CD14-positive monocyte (primary cell): ENCODE data around the gene GAS2L2. TPM values are rescaled to one million over a fixed set of nuclear protein-coding genes. Genes with fewer than 3 reads are reported as not detected.

ENCODE experiments used
- DNase-seq, 3 donors: peaks; one replicate each; pipeline ENCODE4 v3.0.0-alpha.2; 2011 to 2022
- H2AFZ ChIP-seq: 2 replicates; pipeline ENCODE4 v1.6.0; 2012; ENCODE audit warnings: mild to moderate bottlenecking, low read depth, low read length, inconsistent platforms; ENCODE audit not compliant: insufficient read depth, poor library complexity, severe bottlenecking
- H3K27ac ChIP-seq, 2 donors: 1 replicate in 1 of 2; 2 replicates in 1 of 2; pipeline ENCODE4 v1.5.1; 2012 to 2013; ENCODE audit warnings: low read length in 2 of 2, control low read depth in 1 of 2, inconsistent platforms in 1 of 2, low read depth in 1 of 2, mild to moderate bottlenecking in 1 of 2
- H3K27me3 ChIP-seq, 2 donors: one replicate each; pipeline versions ENCODE4 v1.6.0 to v1.6.1; 2011 to 2013; ENCODE audit warnings: low read length in 2 of 2; ENCODE audit not compliant: control insufficient read depth in 2 of 2, insufficient read depth in 2 of 2
- H3K36me3 ChIP-seq, 2 donors: replicated peaks in 1 of 2; 1 replicate in 1 of 2; 2 replicates in 1 of 2; pipeline versions ENCODE4 v1.5.1 to v1.6.1; 2012 to 2013; ENCODE audit warnings: low read length in 2 of 2, control low read depth in 1 of 2, inconsistent platforms in 1 of 2, mild to moderate bottlenecking in 1 of 2; ENCODE audit not compliant: insufficient read depth in 2 of 2, control insufficient read depth in 1 of 2
- H3K4me1 ChIP-seq, 2 donors: 1 replicate in 1 of 2; 2 replicates in 1 of 2; pipeline versions ENCODE4 v1.5.1 to v1.6.1; 2012 to 2013; ENCODE audit warnings: low read length in 2 of 2, control low read depth in 1 of 2, inconsistent platforms in 1 of 2, mild to moderate bottlenecking in 1 of 2, moderate library complexity in 1 of 2; ENCODE audit not compliant: insufficient read depth in 2 of 2, control insufficient read depth in 1 of 2
- H3K4me2 ChIP-seq: replicated peaks from 2 replicates; pipeline ENCODE3; 2012; ENCODE audit warnings: low read length, moderate library complexity, mild to moderate bottlenecking; ENCODE audit not compliant: poor library complexity, severe bottlenecking; ENCODE audit errors: extremely low read depth
- H3K4me3 ChIP-seq, 3 experiments: fragments of 200-600 bp in 1 of 3; sonication (generic) in 1 of 3; replicated peaks in 1 of 3; 1 replicate in 2 of 3; 2 replicates in 1 of 3; pipeline ENCODE4 v1.5.1; 2011 to 2013; ENCODE audit warnings: low read length in 3 of 3, mild to moderate bottlenecking in 3 of 3, control low read depth in 2 of 3, low read depth in 2 of 3, inconsistent platforms in 1 of 3, moderate library complexity in 1 of 3
- H3K79me2 ChIP-seq: 2 replicates; pipeline ENCODE4 v1.6.0; 2012; ENCODE audit warnings: mild to moderate bottlenecking, control low read depth, inconsistent platforms, low read length, moderate library complexity; ENCODE audit not compliant: insufficient read depth
- H3K9ac ChIP-seq: 2 replicates; pipeline ENCODE4 v1.6.0; 2017; ENCODE audit warnings: low read length, mild to moderate bottlenecking; ENCODE audit not compliant: insufficient read depth, poor library complexity, severe bottlenecking
- H3K9me3 ChIP-seq, 2 donors: replicated peaks in 1 of 2; 1 replicate in 1 of 2; 2 replicates in 1 of 2; pipeline versions ENCODE4 v1.5.1 to v1.6.1; 2012 to 2013; ENCODE audit warnings: low read length in 2 of 2, control low read depth in 1 of 2; ENCODE audit not compliant: control insufficient read depth in 1 of 2, insufficient read depth in 1 of 2
- H4K20me1 ChIP-seq: 2 replicates; pipeline ENCODE4 v1.6.0; 2012; ENCODE audit warnings: mild to moderate bottlenecking, low read length, control low read depth, moderate library complexity; ENCODE audit not compliant: insufficient read depth
- H3K27ac Mint-ChIP-seq, 7 donors: one replicate each; pipeline ENCODE4 v1.8.0; 2020; ENCODE audit warnings: mild to moderate bottlenecking in 7 of 7, mixed read lengths in 7 of 7, moderate library complexity in 6 of 7, inconsistent platforms in 2 of 7
- H3K27me3 Mint-ChIP-seq, 3 donors: one replicate each; pipeline ENCODE4 v1.8.0; 2021 to 2022; ENCODE audit warnings: low read depth in 3 of 3, mild to moderate bottlenecking in 3 of 3, mixed read lengths in 3 of 3, moderate library complexity in 3 of 3, inconsistent platforms in 1 of 3
- H3K36me3 Mint-ChIP-seq, 2 donors: one replicate each; pipeline ENCODE4 v1.8.0; 2020; ENCODE audit warnings: mixed read lengths in 2 of 2, inconsistent platforms in 1 of 2, mild to moderate bottlenecking in 1 of 2
- H3K4me1 Mint-ChIP-seq: one replicate; pipeline ENCODE4 v1.8.0; 2020; ENCODE audit warnings: mild to moderate bottlenecking, mixed read lengths
- H3K4me3 Mint-ChIP-seq, 2 donors: one replicate each; pipeline ENCODE4 v1.8.0; 2020; ENCODE audit warnings: mild to moderate bottlenecking in 2 of 2, mixed read lengths in 2 of 2, moderate library complexity in 1 of 2
- H3K9me3 Mint-ChIP-seq, 7 donors: one replicate each; pipeline ENCODE4 v1.8.0; 2020 to 2022; ENCODE audit warnings: mixed read lengths in 7 of 7, mild to moderate bottlenecking in 6 of 7, moderate library complexity in 6 of 7, inconsistent platforms in 2 of 7
- WGBS: methylation state at CpG from one replicate; pipeline ENCODE4 v1.1.5; 2013; ENCODE audit warnings: missing lambda C conversion rate; ENCODE audit not compliant: insufficient coverage; 5-methylcytosine and 5-hydroxymethylcytosine counted together
- intact Hi-C, 2 donors: fragments of 100-400 bp; cut with micrococcal nuclease; formaldehyde crosslinking; loops; one replicate each; pipeline versions ENCODE4 v1.15.0 to v1.15.1; 2023
- polyA plus RNA-seq, 3 donors: library from polyadenylated mRNA; depleted of rRNA in 1 of 3; unstranded in 2 of 3; stranded (reverse) in 1 of 3; fragments of 300-500 nt in 2 of 3; fragments of >200 nt in 1 of 3; fragmentation: Illumina TruSeq in 2 of 3; gene quantifications; 1 replicate in 2 of 3; 2 replicates in 1 of 3; pipeline ENCODE4 v1.2.3, GENCODE V29; 2012 to 2021
- TF ChIP-seq, protein P1 (sequence below): fragments of 200-600 bp; IDR thresholded peaks from one replicate; pipeline ENCODE4 v1.8.0; 2022; ENCODE audit warnings: antibody characterized with exemption, mild to moderate bottlenecking

GAS2L2 gene
- polyA plus RNA-seq, 3 donors: not detected

DNA sequence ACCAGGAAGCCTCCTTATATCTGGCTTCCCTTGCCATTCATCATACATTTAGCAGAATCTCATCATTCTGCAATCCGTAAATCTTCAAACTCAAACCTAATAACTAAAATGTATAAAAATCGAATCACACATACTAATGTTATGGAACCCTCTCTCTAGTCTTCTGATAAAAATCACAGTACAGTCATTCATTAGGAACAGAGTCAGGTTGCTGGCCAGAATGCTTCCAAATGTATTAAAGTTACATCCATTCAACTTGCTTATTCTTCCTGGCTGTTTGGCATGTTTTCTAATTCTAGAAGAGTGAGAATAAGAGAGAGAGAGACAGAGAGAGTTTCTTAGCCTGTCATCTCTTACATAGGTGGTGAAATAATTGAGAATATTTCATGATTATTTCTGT is 38.1 kb downstream of the GAS2L2 start:
- Mint-ChIP-seq H3K4me1 (no peaks in the 10 kb centered on the region), H3K4me3 (no peak overlapping the region), H3K9me3 (no peaks in the 10 kb centered on the region), H3K27me3 (no peaks in the 10 kb centered on the region), H3K36me3 (peaks cover 48 to 54% of the 10 kb centered on the region in 2 donors), H3K27ac (no peak overlapping the region)
- Histone ChIP-seq H3K27ac (no peak overlapping the region), H3K4me1 (no peaks in the 10 kb centered on the region), H3K4me3 (no peak overlapping the region), H3K27me3 (no peaks in the 10 kb centered on the region), H3K9me3 (no peaks in the 10 kb centered on the region), H3K4me2 (no peak overlapping the region), H3K36me3 (peaks cover 79 to 98% of the 10 kb centered on the region in 2 donors), H4K20me1 (no peaks in the 10 kb centered on the region), H2AFZ (no peak overlapping the region), H3K9ac (no peak overlapping the region), H3K79me2 (no peaks in the 10 kb centered on the region)
- WGBS: 100% methylated on average over 2 of the region's 2 CpGs
- intact Hi-C loops: no loop called here
- no peak for DNase-seq
- TF ChIP-seq, protein P1, sequence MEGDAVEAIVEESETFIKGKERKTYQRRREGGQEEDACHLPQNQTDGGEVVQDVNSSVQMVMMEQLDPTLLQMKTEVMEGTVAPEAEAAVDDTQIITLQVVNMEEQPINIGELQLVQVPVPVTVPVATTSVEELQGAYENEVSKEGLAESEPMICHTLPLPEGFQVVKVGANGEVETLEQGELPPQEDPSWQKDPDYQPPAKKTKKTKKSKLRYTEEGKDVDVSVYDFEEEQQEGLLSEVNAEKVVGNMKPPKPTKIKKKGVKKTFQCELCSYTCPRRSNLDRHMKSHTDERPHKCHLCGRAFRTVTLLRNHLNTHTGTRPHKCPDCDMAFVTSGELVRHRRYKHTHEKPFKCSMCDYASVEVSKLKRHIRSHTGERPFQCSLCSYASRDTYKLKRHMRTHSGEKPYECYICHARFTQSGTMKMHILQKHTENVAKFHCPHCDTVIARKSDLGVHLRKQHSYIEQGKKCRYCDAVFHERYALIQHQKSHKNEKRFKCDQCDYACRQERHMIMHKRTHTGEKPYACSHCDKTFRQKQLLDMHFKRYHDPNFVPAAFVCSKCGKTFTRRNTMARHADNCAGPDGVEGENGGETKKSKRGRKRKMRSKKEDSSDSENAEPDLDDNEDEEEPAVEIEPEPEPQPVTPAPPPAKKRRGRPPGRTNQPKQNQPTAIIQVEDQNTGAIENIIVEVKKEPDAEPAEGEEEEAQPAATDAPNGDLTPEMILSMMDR: no peak

DNA sequence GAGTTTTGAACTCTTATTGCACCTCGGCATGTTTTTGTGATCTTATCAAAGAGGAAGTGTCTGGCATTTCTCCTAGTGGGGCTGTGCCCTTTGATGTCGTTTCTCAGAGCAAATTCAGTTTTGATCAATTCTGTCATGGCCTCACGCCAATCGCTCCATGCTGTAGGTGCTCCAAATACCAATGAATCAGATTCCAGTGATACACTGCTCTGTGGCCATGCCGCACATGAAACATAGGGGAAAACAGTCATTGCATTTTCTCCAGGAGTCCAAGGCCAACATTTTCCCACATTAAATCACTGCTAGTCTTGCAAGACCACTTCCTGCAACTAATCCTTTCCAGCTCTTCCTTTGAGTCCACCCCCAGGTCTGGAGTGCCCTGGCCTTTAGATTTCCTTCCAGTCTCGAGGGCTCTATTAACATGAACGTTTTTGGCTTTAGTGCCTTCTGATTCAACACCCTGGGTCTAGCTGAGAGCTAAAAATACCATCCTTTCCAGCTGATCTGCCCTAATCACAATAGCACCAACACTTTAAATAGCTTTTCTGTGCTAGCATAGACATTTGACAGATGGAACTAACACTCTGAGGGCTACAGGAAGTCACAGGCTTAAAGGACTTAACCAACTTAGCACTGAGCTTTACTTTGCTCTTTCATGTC is 39.8 kb downstream of the GAS2L2 start:
- 51% methylated on average over 7 of the region's 7 CpGs for WGBS
- no peak overlapping the region for H3K27ac ChIP-seq
- H4K20me1 ChIP-seq: no peaks in the 10 kb centered on the region
- H2AFZ ChIP-seq: no peak overlapping the region
- H3K27me3 Mint-ChIP-seq: no peaks in the 10 kb centered on the region
- H3K27ac Mint-ChIP-seq: no peak overlapping the region
- no peak overlapping the region for H3K4me2 ChIP-seq
- H3K4me1 Mint-ChIP-seq: no peaks in the 10 kb centered on the region
- H3K9me3 Mint-ChIP-seq: no peaks in the 10 kb centered on the region
- H3K27me3 ChIP-seq: no peaks in the 10 kb centered on the region
- H3K4me3 ChIP-seq: no peak overlapping the region
- peaks cover 75 to 96% of the 10 kb centered on the region in 2 donors for H3K36me3 ChIP-seq
- H3K9me3 ChIP-seq: no peaks in the 10 kb centered on the region
- H3K36me3 Mint-ChIP-seq: peaks cover 43 to 48% of the 10 kb centered on the region in 2 donors
- H3K4me3 Mint-ChIP-seq: no peak overlapping the region
- no peak overlapping the region for H3K9ac ChIP-seq
- TF ChIP-seq, protein P1: no peak
- intact Hi-C loops: no loop called here
- no peak for DNase-seq
- H3K4me1 ChIP-seq: no peaks in the 10 kb centered on the region
- H3K79me2 ChIP-seq: no peaks in the 10 kb centered on the region
